ENCODE measurements around the gene GPX6. TPM values are rescaled to one million over a fixed set of nuclear protein-coding genes. Genes with fewer than 3 reads are reported as not detected.
"Not testable (repeated sequence)": the region's sequence is repeated elsewhere in the genome, so short reads cannot be mapped to it uniquely, and the experiment has no call there.

Gene GPX6
- total RNA-seq, 1 donor from 2014 or later = not detected

GRCh38 chr6:28474441-28475219, 41.0 kb downstream of the GPX6 start:
- Mint-ChIP-seq H3K27ac (no peak overlapping the region), H3K4me1 (ENCODE audit: low read depth) (no peaks in the 10 kb centered on the region), H3K27me3 (peaks cover 20% of the 10 kb centered on the region), H3K9me3 (ENCODE audit: low read depth) (no peaks in the 10 kb centered on the region), H3K36me3 (ENCODE audit: insufficient read depth) (no peaks in the 10 kb centered on the region), H3K4me3 (ENCODE audit: low read depth) (peak overlapping the region; percentile 62)
- no peak for TF ChIP-seq CTCF (IDR thresholded peaks at IDR 0.05; ENCODE audit: unreplicated experiment)
- no peak for DNase-seq (ENCODE audit: low spot score, unreplicated experiment)

GRCh38 chr6:28469153-28469745, 46.3 kb downstream of the GPX6 start:
- not testable (repeated sequence) for H3K36me3 Mint-ChIP-seq (ENCODE audit: insufficient read depth); H3K9me3 Mint-ChIP-seq (ENCODE audit: low read depth); H3K4me3 Mint-ChIP-seq (ENCODE audit: low read depth); DNase-seq (ENCODE audit: low spot score, unreplicated experiment); H3K4me1 Mint-ChIP-seq (ENCODE audit: low read depth); H3K27ac Mint-ChIP-seq; H3K27me3 Mint-ChIP-seq

- Mint-ChIP-seq H3K27ac (no peak overlapping the region), H3K36me3 (ENCODE audit: insufficient read depth) (no peaks in the 10 kb centered on the region), H3K9me3 (ENCODE audit: low read depth) (peaks cover 8% of the 10 kb centered on the region), H3K4me1 (ENCODE audit: low read depth) (no peaks in the 10 kb centered on the region), H3K27me3 (peaks cover 4% of the 10 kb centered on the region), H3K4me3 (ENCODE audit: low read depth) (no peak overlapping the region)
- DNase-seq (ENCODE audit: low spot score, unreplicated experiment) = no peak
- TF ChIP-seq CTCF (IDR thresholded peaks at IDR 0.05; ENCODE audit: unreplicated experiment) = no peak
These were observed 47.5 kb downstream of the GPX6 start for GRCh38 chr6:28468056-28468455.

- Mint-ChIP-seq H3K4me3 (ENCODE audit: low read depth) (no peak overlapping the region), H3K9me3 (ENCODE audit: low read depth) (no peaks in the 10 kb centered on the region), H3K4me1 (ENCODE audit: low read depth) (no peaks in the 10 kb centered on the region), H3K27me3 (peaks cover 4% of the 10 kb centered on the region), H3K27ac (no peak overlapping the region), H3K36me3 (ENCODE audit: insufficient read depth) (no peaks in the 10 kb centered on the region)
- no peak for DNase-seq (ENCODE audit: low spot score, unreplicated experiment)
- no peak for TF ChIP-seq CTCF (IDR thresholded peaks at IDR 0.05; ENCODE audit: unreplicated experiment)
These were observed 53.2 kb downstream of the GPX6 start for GRCh38 chr6:28462401-28462800.

GRCh38 chr6:28458568-28458967, 57.0 kb downstream of the GPX6 start:
- Mint-ChIP-seq H3K4me1 (ENCODE audit: low read depth) (no peaks in the 10 kb centered on the region), H3K4me3 (ENCODE audit: low read depth) (no peak overlapping the region), H3K9me3 (ENCODE audit: low read depth) (no peaks in the 10 kb centered on the region), H3K36me3 (ENCODE audit: insufficient read depth) (no peaks in the 10 kb centered on the region), H3K27me3 (peaks cover 2% of the 10 kb centered on the region), H3K27ac (no peak overlapping the region)
- no peak for DNase-seq (ENCODE audit: low spot score, unreplicated experiment)
- no peak for TF ChIP-seq CTCF (IDR thresholded peaks at IDR 0.05; ENCODE audit: unreplicated experiment)

Other genes starting within 250 kb of the GPX6 start
- gene ZSCAN26, start 248.7 kb downstream of the GPX6 start, total RNA-seq = 25.9 and 27.5 TPM in 2 replicates
- gene PGBD1, start 234.2 kb downstream of the GPX6 start, total RNA-seq = 11.4 and 11.7 TPM in 2 replicates
- 4.7 and 6.1 TPM in 2 replicates for gene ZSCAN31, start 179.6 kb downstream of the GPX6 start, total RNA-seq
- 17.9 and 19.7 TPM in 2 replicates for gene ZKSCAN3, start 165.8 kb downstream of the GPX6 start, total RNA-seq
- gene ZSCAN12, start 116.0 kb downstream of the GPX6 start, total RNA-seq = 16.3 and 17.5 TPM in 2 replicates
- 21.4 and 22.6 TPM in 2 replicates for gene ZSCAN23, start 72.3 kb downstream of the GPX6 start, total RNA-seq
- not detected in 2 replicates for gene GPX5, start 10.1 kb upstream of the GPX6 start, total RNA-seq